Smooth muscle cell (in vitro differentiated cells): ENCODE results near the gene HOXC4. TPM values are rescaled to one million over a fixed set of nuclear protein-coding genes. Genes with fewer than 3 reads are reported as not detected.
A peak's percentile ranks its signal among the peaks of the same experiment; 100 is the strongest.

Experiments used
- DNase-seq: peaks from one replicate; lab custom pipeline; 2025; ENCODE audit not compliant: unreplicated experiment; lab: John Stamatoyannopoulos, UW
- H2AFZ ChIP-seq: fragments of 200-600 bp; sonication (generic); 2 replicates; pipeline ENCODE4 v1.6.0; 2016; ENCODE audit warnings: antibody characterized with exemption, low read depth, mild to moderate bottlenecking
- H3F3A ChIP-seq: fragments of 200-600 bp; sonication (generic); 2 replicates; pipeline ENCODE4 v1.6.0; 2017; ENCODE audit warnings: antibody characterized with exemption, low read depth
- H3K27ac ChIP-seq: fragments of 200-600 bp; sonication (generic); 2 replicates; pipeline ENCODE4 v1.5.1; 2016; ENCODE audit warnings: low read depth, mild to moderate bottlenecking
- H3K27me3 ChIP-seq: fragments of 200-600 bp; sonication (generic); 2 replicates; pipeline ENCODE4 v1.6.1; 2016; ENCODE audit warnings: low read depth, mild to moderate bottlenecking
- H3K36me3 ChIP-seq: fragments of 200-600 bp; sonication (generic); 2 replicates; pipeline ENCODE4 v1.5.1; 2016; ENCODE audit warnings: low read depth
- H3K4me1 ChIP-seq: fragments of 200-600 bp; sonication (generic); 2 replicates; pipeline ENCODE4 v1.5.1; 2016; ENCODE audit warnings: low read depth
- H3K4me2 ChIP-seq: fragments of 200-600 bp; sonication (generic); 2 replicates; pipeline ENCODE4 v1.6.0; 2016; ENCODE audit warnings: mild to moderate bottlenecking
- H3K4me3 ChIP-seq: fragments of 200-600 bp; sonication (generic); 2 replicates; pipeline ENCODE4 v1.5.1; 2016; ENCODE audit warnings: mild to moderate bottlenecking
- H3K79me2 ChIP-seq: fragments of 200-600 bp; sonication (generic); 2 replicates; pipeline ENCODE4 v1.6.0; 2016; ENCODE audit warnings: low read depth, mild to moderate bottlenecking
- H3K9ac ChIP-seq: fragments of 200-600 bp; sonication (generic); 2 replicates; pipeline ENCODE4 v1.6.0; 2016; ENCODE audit warnings: low read depth
- H3K9me3 ChIP-seq: fragments of 200-600 bp; sonication (generic); replicated peaks from 2 replicates; pipeline ENCODE4 v1.5.1; 2016; ENCODE audit warnings: low read depth
- H4K20me1 ChIP-seq: fragments of 200-600 bp; sonication (generic); 2 replicates; pipeline ENCODE4 v1.6.0; 2016; ENCODE audit warnings: low read depth
- WGBS: methylation state at CpG from one replicate; pipeline ENCODE4 v1.1.7; 2016; ENCODE audit warnings: low lambda C conversion rate; 5-methylcytosine and 5-hydroxymethylcytosine counted together
- polyA plus RNA-seq: library from polyadenylated mRNA; unstranded; fragments of >200 nt; fragmentation: Nextera tagmentation; extraction: Ambion mirVana; gene quantifications from 2 replicates; pipeline ENCODE4 v1.2.1, GENCODE V29; 2016
- total RNA-seq: library from RNA; depleted of rRNA; stranded (reverse); fragments of >200 nt; gene quantifications from 2 replicates; pipeline ENCODE4 v1.2.3, GENCODE V29; 2014
- TF ChIP-seq, protein P1 (sequence below): fragments of 200-600 bp; sonication (generic); IDR thresholded peaks from 2 replicates; pipeline ENCODE4 v1.5.1; 2017; ENCODE audit warnings: borderline replicate concordance, mild to moderate bottlenecking, antibody characterized with exemption; ENCODE audit not compliant: insufficient read depth, poor library complexity, severe bottlenecking

The HOXC4 gene
- total and polyA plus RNA-seq, 2 experiments from 2014 or later, result 0.49 to 1.2 TPM

DNA sequence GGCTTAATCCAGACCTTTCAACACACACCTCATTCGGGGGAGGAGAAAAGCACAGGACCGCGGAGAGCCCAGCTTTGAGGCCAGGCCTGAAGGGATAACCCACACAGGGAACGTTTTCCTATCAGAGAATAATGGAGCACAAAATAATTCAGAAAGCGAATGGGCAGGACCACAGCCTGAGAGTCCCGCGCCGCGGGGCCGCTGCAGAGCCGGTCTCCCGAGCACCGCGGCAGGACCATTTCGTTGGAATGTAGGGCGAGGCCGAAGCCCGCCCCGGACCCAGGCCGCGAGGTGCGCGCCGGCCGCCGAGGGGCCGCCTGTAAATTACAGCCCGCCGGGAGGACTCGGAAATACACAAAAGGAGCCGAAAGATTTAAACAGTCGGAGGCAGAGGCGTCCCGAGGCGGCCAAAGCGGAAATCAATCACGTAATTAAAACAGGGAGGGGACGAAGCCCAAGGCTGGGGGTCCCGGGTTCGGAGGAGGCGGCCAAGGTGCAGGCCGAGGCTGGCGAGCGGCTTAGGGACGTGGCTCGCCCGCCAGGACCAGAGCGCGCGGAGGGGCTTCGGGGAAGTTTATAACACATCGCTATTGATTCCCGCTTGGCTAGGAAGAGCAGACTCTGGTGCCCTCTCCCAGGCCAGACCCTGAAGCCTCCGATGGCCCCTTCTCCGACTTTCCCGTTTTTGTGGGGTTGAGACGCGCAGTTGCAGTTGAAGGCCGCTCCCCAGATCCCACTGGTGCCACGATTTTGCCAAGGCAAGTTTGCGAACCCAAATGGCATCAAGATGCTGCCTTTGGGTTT lies 6.3 kb upstream of the HOXC4 start:
- H3K79me2 ChIP-seq, result no peaks in the 10 kb centered on the region
- H3K4me1 ChIP-seq, result peaks cover 4% of the 10 kb centered on the region
- H3K4me3 ChIP-seq, result no peak overlapping the region
- no peak overlapping the region for H3K9ac ChIP-seq
- H3K4me2 ChIP-seq, result peak overlapping the region; percentile 35
- no peaks in the 10 kb centered on the region for H3K36me3 ChIP-seq
- no peak overlapping the region for H3K27ac ChIP-seq
- H3F3A ChIP-seq, result no peaks in the 10 kb centered on the region
- peaks cover 34% of the 10 kb centered on the region for H4K20me1 ChIP-seq
- no peak for DNase-seq
- H3K27me3 ChIP-seq, result peaks cover 99% of the 10 kb centered on the region
- no peaks in the 10 kb centered on the region for H3K9me3 ChIP-seq
- H2AFZ ChIP-seq, result no peak overlapping the region
- TF ChIP-seq, protein P1, sequence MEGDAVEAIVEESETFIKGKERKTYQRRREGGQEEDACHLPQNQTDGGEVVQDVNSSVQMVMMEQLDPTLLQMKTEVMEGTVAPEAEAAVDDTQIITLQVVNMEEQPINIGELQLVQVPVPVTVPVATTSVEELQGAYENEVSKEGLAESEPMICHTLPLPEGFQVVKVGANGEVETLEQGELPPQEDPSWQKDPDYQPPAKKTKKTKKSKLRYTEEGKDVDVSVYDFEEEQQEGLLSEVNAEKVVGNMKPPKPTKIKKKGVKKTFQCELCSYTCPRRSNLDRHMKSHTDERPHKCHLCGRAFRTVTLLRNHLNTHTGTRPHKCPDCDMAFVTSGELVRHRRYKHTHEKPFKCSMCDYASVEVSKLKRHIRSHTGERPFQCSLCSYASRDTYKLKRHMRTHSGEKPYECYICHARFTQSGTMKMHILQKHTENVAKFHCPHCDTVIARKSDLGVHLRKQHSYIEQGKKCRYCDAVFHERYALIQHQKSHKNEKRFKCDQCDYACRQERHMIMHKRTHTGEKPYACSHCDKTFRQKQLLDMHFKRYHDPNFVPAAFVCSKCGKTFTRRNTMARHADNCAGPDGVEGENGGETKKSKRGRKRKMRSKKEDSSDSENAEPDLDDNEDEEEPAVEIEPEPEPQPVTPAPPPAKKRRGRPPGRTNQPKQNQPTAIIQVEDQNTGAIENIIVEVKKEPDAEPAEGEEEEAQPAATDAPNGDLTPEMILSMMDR, result no peak
- 6% methylated on average over 61 of the region's 61 CpGs for WGBS

DNA sequence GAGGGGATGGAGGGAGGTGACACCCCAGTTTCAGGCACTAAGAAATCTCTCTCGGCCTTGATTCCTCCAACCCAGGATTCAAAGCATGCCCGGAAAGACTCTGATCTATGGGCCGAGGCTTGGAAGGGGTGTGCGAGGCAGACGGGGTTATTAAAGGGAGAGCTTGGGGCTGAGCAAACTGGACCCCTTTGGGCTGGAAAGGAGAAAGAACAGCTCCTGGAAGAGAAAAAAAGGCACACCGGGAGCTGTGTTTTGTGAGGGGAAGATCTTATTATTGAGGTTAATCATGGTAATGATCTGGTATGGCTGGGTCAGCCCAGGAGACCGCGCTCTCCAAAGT lies 5.7 kb upstream of the HOXC4 start:
- H2AFZ ChIP-seq, result no peak overlapping the region
- H4K20me1 ChIP-seq, result peaks cover 34% of the 10 kb centered on the region
- TF ChIP-seq, protein P1, result no peak
- H3K9me3 ChIP-seq, result no peaks in the 10 kb centered on the region
- no peaks in the 10 kb centered on the region for H3K79me2 ChIP-seq
- no peak for DNase-seq
- no peak overlapping the region for H3K27ac ChIP-seq
- no peaks in the 10 kb centered on the region for H3F3A ChIP-seq
- H3K9ac ChIP-seq, result no peak overlapping the region
- H3K27me3 ChIP-seq, result peaks cover 99% of the 10 kb centered on the region
- peaks cover 4% of the 10 kb centered on the region for H3K4me1 ChIP-seq
- 23% methylated on average over 8 of the region's 8 CpGs for WGBS
- no peak overlapping the region for H3K4me2 ChIP-seq
- H3K4me3 ChIP-seq, result no peak overlapping the region
- H3K36me3 ChIP-seq, result no peaks in the 10 kb centered on the region

DNA sequence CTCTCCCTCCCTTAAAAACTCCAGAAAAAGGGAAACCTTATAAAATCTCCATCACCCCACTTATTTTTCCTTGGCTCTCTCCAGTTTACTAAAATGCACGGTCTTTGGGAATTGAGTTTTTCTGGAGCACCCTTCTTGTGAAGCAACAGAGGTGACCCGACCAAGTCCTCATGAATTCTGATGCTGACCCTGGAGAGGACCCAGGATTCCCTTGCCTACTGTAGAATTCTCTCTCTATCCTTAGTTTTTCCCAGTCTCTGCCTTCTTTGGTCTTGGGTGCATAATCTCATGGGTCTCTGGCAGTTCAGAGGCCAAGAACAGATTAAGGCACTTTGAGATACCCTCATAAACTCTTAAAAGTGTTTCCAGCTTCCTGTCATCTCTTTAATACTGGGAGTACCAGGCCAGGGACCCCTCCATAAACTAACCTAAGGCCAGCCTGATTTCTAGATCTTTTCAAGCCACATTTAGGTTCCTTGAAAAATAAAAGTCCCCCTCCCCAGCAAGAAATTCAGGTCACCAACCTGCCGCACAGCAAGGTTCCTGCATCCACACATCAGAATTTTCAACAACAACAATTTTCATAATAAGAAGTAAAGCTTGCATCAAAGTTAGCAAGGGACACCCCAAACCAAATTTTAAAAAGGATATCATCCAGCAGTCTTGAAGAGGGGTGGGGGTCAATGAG lies 5.1 kb upstream of the HOXC4 start:
- H3K27me3 ChIP-seq, result peaks cover 100% of the 10 kb centered on the region
- TF ChIP-seq, protein P1, result no peak
- H3F3A ChIP-seq, result no peaks in the 10 kb centered on the region
- H2AFZ ChIP-seq, result no peak overlapping the region
- H3K9ac ChIP-seq, result no peak overlapping the region
- no peaks in the 10 kb centered on the region for H3K9me3 ChIP-seq
- H4K20me1 ChIP-seq, result peaks cover 34% of the 10 kb centered on the region
- no peaks in the 10 kb centered on the region for H3K36me3 ChIP-seq
- no peak overlapping the region for H3K4me2 ChIP-seq
- no peak overlapping the region for H3K4me3 ChIP-seq
- 38% methylated on average over 3 of the region's 3 CpGs for WGBS
- no peak for DNase-seq
- H3K27ac ChIP-seq, result no peak overlapping the region
- H3K4me1 ChIP-seq, result peaks cover 4% of the 10 kb centered on the region
- H3K79me2 ChIP-seq, result no peaks in the 10 kb centered on the region
